Fibroblast of lung (primary cell): ENCODE measurements around the gene C19orf81. TPM values are rescaled to one million over a fixed set of nuclear protein-coding genes. Genes with fewer than 3 reads are reported as not detected.

ENCODE experiments used
- DNase-seq, 2 donors: peaks; one replicate each; pipeline versions ENCODE4 v3.0.0 to v3.0.0-alpha.2; 2010; ENCODE audit warnings: low read depth in 2 of 2
- H2AFZ ChIP-seq: 2 replicates; pipeline ENCODE4 v1.5.1; 2012; ENCODE audit warnings: low read length, control low read depth, inconsistent platforms
- H3K27ac ChIP-seq: 2 replicates; pipeline ENCODE4 v1.5.1; 2011; ENCODE audit warnings: low read length, control low read depth; ENCODE audit not compliant: insufficient read depth
- H3K27me3 ChIP-seq: 2 replicates; pipeline ENCODE4 v1.5.1; 2011; ENCODE audit warnings: mild to moderate bottlenecking, low read length; ENCODE audit not compliant: control insufficient read depth, insufficient read depth
- H3K36me3 ChIP-seq: 2 replicates; pipeline ENCODE4 v1.5.1; 2011; ENCODE audit warnings: low read length; ENCODE audit not compliant: control insufficient read depth, insufficient read depth
- H3K4me1 ChIP-seq: 2 replicates; pipeline ENCODE4 v1.5.1; 2011; ENCODE audit warnings: low read length; ENCODE audit not compliant: control insufficient read depth, insufficient read depth; ENCODE audit errors: extremely low read depth
- H3K4me2 ChIP-seq: 2 replicates; pipeline ENCODE4 v1.5.1; 2011; ENCODE audit warnings: low read length, control low read depth; ENCODE audit not compliant: insufficient read depth; ENCODE audit errors: extremely low read depth
- H3K4me3 ChIP-seq, 4 experiments: fragments of 200-600 bp in 1 of 4; sonication (generic) in 1 of 4; replicated peaks in 1 of 4; 2 replicates each; pipeline ENCODE4 v1.5.1; 2011 to 2016; ENCODE audit warnings: low read length in 4 of 4, low read depth in 3 of 4, mild to moderate bottlenecking in 3 of 4, control low read depth in 2 of 4, inconsistent platforms in 1 of 4, mixed read lengths in 1 of 4; ENCODE audit not compliant: insufficient read depth in 1 of 4; ENCODE audit errors: control extremely low read depth in 1 of 4
- H3K79me2 ChIP-seq: 2 replicates; pipeline ENCODE4 v1.5.1; 2012; ENCODE audit warnings: mild to moderate bottlenecking, low read length, inconsistent platforms; ENCODE audit not compliant: control insufficient read depth, insufficient read depth
- H3K9ac ChIP-seq: 2 replicates; pipeline ENCODE4 v1.5.1; 2011; ENCODE audit warnings: mild to moderate bottlenecking, low read length, control low read depth; ENCODE audit not compliant: insufficient read depth
- H3K9me3 ChIP-seq: 2 replicates; pipeline ENCODE4 v1.5.1; 2012; ENCODE audit warnings: low read depth, low read length; ENCODE audit not compliant: control insufficient read depth, insufficient read depth
- H4K20me1 ChIP-seq: 2 replicates; pipeline ENCODE4 v1.5.1; 2011; ENCODE audit warnings: low read length; ENCODE audit not compliant: control insufficient read depth, insufficient read depth; ENCODE audit errors: extremely low read depth
- EZH2 ChIP-seq: IDR thresholded peaks from 2 replicates; pipeline ENCODE4 v1.5.1; 2012; ENCODE audit warnings: low read length, control low read depth, mild to moderate bottlenecking; ENCODE audit errors: missing control alignments
- polyA plus RNA-seq, 2 donors: library from polyadenylated mRNA; depleted of rRNA in 1 of 2; stranded (reverse) in 1 of 2; unstranded in 1 of 2; fragments of >200 nt; gene quantifications; 2 replicates each; pipeline ENCODE4 v1.2.1, GENCODE V29; 2011 to 2012; ENCODE audit warnings: missing spikeins in 1 of 2
- total RNA-seq: library from RNA; depleted of rRNA; stranded (reverse); fragments of >200 nt; gene quantifications from 2 replicates; pipeline ENCODE4 v1.2.1, GENCODE V29; 2014
- TF ChIP-seq, protein P1 (sequence below), 2 donors: IDR thresholded peaks in 1 of 2; conservative IDR thresholded peaks in 1 of 2; 1 replicate in 1 of 2; 2 replicates in 1 of 2; pipeline ENCODE4 v1.5.1; 2011 to 2012; ENCODE audit warnings: low read length in 2 of 2, control low read depth in 1 of 2, inconsistent platforms in 1 of 2, low read depth in 1 of 2, mild to moderate bottlenecking in 1 of 2

C19orf81 gene
- total and polyA plus RNA-seq, 2 donors (not counting 1 experiment from before 2014, with no cell fraction given): not detected

DNA sequence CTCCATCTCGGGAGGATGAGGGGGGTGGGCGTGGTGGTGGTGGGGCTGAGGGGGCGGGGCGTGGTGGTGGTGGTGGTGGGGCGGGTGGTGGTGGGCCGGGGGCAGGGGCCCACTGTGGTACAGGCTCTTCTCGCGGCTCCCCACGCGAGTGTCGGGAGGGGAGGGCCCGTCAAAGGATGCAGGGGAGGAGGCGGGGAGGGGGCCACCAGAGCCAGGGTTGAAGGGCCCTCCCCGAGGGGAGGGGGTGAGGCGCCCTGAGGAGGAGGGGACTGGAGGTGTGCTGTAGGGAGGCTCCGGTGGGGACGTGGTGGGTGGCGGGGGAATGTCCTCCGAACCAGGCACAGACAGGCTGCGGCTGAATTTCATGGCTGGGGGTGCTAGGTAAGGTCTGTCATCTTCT, 19.6 kb downstream of the C19orf81 start:
- no peak for DNase-seq
- no peaks in the 10 kb centered on the region for H3K9me3 ChIP-seq
- TF ChIP-seq, protein P1, sequence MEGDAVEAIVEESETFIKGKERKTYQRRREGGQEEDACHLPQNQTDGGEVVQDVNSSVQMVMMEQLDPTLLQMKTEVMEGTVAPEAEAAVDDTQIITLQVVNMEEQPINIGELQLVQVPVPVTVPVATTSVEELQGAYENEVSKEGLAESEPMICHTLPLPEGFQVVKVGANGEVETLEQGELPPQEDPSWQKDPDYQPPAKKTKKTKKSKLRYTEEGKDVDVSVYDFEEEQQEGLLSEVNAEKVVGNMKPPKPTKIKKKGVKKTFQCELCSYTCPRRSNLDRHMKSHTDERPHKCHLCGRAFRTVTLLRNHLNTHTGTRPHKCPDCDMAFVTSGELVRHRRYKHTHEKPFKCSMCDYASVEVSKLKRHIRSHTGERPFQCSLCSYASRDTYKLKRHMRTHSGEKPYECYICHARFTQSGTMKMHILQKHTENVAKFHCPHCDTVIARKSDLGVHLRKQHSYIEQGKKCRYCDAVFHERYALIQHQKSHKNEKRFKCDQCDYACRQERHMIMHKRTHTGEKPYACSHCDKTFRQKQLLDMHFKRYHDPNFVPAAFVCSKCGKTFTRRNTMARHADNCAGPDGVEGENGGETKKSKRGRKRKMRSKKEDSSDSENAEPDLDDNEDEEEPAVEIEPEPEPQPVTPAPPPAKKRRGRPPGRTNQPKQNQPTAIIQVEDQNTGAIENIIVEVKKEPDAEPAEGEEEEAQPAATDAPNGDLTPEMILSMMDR (conservative IDR thresholded peaks at IDR 0.05 in 1 of 2, IDR thresholded peaks at IDR 0.05 in 1 of 2; ENCODE audit: low read depth in 1 of 2, low read length in 2 of 2): no peak
- no peak for TF ChIP-seq EZH2
- no peak overlapping the region for H2AFZ ChIP-seq
- peaks cover 18% of the 10 kb centered on the region for H3K27me3 ChIP-seq
- no peak overlapping the region for H3K4me2 ChIP-seq
- H4K20me1 ChIP-seq: no peaks in the 10 kb centered on the region
- H3K4me1 ChIP-seq: no peaks in the 10 kb centered on the region
- no peak overlapping the region for H3K27ac ChIP-seq
- no peaks in the 10 kb centered on the region for H3K79me2 ChIP-seq
- no peak overlapping the region for H3K9ac ChIP-seq
- no peaks in the 10 kb centered on the region for H3K36me3 ChIP-seq
- H3K4me3 ChIP-seq: no peak overlapping the region

DNA sequence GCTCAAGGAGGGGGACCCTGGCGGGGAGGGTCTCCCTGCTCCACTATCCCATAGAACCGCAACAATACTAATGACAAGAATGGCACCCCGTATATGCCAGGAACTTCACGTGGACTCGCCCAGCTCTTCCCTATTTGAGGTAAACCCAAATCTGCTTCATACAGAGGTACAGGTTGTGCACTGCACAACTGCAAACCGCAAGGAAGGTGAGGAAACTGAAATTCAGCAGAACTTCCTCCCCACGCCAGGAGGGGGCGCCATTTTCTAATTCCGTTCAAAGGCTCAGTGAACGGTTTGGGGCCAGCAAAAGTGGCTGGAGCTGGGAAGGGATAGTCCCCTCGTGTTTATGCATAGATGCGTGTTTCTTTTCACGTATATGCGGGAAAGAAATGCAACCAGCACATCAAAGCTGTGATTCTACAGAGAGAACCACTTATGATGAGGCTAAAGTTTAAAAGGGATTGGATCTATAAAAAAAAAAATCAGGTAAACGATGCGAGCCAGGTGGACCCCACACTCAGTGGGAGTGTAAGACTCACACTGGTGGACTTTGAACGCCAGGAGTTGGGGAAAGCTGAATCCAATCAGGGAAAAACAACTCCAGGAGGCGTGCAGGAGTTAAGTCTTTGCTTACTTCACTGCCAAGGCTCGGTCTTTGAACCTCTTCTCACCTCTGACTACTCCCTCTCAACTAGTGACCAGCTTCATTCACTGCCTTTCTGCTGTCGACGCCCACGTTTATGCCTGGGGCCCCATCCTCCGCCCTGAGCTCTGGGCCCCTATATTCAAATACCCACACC, 20.3 kb downstream of the C19orf81 start:
- no peaks in the 10 kb centered on the region for H3K4me1 ChIP-seq
- H3K9ac ChIP-seq: no peak overlapping the region
- H3K36me3 ChIP-seq: no peaks in the 10 kb centered on the region
- H3K4me3 ChIP-seq: no peak overlapping the region
- H3K4me2 ChIP-seq: no peak overlapping the region
- H3K79me2 ChIP-seq: no peaks in the 10 kb centered on the region
- H4K20me1 ChIP-seq: no peaks in the 10 kb centered on the region
- H2AFZ ChIP-seq: no peak overlapping the region
- peaks cover 18% of the 10 kb centered on the region for H3K27me3 ChIP-seq
- TF ChIP-seq EZH2: peak; percentile 83
- TF ChIP-seq, protein P1 (conservative IDR thresholded peaks at IDR 0.05 in 1 of 2, IDR thresholded peaks at IDR 0.05 in 1 of 2; ENCODE audit: low read depth in 1 of 2, low read length in 2 of 2): peak; percentile 78 to 86
- DNase-seq: peak; percentile 1 to 25
- no peak overlapping the region for H3K27ac ChIP-seq
- H3K9me3 ChIP-seq: no peaks in the 10 kb centered on the region

DNA sequence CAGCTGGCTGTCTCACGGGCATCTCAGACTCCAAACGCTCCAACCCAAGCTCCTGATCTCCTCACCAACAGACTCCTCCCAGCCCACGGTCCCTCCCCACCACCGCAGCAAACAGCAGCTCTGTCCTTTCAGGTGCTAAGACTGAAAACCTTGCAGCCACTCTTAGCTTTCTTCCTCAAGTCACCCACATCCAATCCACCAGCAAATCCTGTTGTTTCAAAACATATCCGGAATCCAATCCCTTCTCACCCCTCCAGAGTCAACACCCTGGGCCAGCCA, 20.8 kb downstream of the C19orf81 start:
- peaks cover 18% of the 10 kb centered on the region for H3K27me3 ChIP-seq

More for the DNA sequence above, 20.8 kb downstream of the C19orf81 start:
- H3K79me2 ChIP-seq: no peaks in the 10 kb centered on the region
- TF ChIP-seq EZH2: no peak
- TF ChIP-seq, protein P1 (conservative IDR thresholded peaks at IDR 0.05 in 1 of 2, IDR thresholded peaks at IDR 0.05 in 1 of 2; ENCODE audit: low read depth in 1 of 2, low read length in 2 of 2): no peak
- H3K4me1 ChIP-seq: no peaks in the 10 kb centered on the region
- no peaks in the 10 kb centered on the region for H3K9me3 ChIP-seq
- H3K36me3 ChIP-seq: no peaks in the 10 kb centered on the region
- H4K20me1 ChIP-seq: no peaks in the 10 kb centered on the region
- H3K4me3 ChIP-seq: no peak overlapping the region
- H3K27ac ChIP-seq: no peak overlapping the region
- H3K9ac ChIP-seq: no peak overlapping the region
- no peak overlapping the region for H3K4me2 ChIP-seq
- H2AFZ ChIP-seq: no peak overlapping the region
- no peak for DNase-seq
